Activated naive CD4-positive, alpha-beta T cell treated with Interleukin-2 at 50 U/mL for 16 hours (primary cell): ENCODE results near the gene TET2.

Experiments
- DNase-seq: peaks from one replicate; pipeline ENCODE4 v3.0.0-alpha.2; 2020

TET2 gene

GRCh38 chr4:105145156-105145902, 1.3 kb upstream of the TET2 start:
- DNase-seq, result no peak

- DNase-seq, result peak; percentile 48
Measured at GRCh38 chr4:105145903-105146275, 787 bp upstream of the TET2 start.

DNA sequence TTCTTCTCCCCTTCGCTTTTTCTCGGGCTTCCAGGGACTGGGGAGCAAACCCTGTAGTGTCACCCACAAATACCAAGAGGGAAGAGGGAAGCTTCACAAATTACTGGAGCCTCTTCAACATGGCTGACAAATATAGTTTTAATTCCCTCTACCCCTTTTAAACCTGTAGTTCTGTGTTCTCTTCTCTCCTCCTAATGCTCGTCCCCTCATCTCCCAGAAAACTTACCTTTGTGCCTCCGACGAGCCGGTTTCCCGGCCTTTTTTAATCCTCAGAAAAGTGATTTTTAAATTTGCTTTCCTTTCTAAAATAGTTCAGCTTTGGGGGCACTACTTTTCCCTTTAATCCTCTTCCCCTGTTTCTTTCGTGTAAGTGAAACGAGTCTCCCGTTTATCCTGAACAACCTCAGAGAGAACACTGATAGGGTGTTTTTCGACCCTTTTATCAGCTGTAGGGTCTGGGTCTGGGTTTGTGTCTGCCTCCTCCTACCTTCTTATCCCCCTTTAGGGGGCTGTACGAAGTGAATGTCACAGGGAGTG, 408 bp downstream of the TET2 start:
- no peak for DNase-seq

GRCh38 chr4:105147553-105148161, 981 bp downstream of the TET2 start:
- DNase-seq, result peak; percentile 29

GRCh38 chr4:105148356-105148755, 1.7 kb downstream of the TET2 start:
- DNase-seq, result no peak

DNA sequence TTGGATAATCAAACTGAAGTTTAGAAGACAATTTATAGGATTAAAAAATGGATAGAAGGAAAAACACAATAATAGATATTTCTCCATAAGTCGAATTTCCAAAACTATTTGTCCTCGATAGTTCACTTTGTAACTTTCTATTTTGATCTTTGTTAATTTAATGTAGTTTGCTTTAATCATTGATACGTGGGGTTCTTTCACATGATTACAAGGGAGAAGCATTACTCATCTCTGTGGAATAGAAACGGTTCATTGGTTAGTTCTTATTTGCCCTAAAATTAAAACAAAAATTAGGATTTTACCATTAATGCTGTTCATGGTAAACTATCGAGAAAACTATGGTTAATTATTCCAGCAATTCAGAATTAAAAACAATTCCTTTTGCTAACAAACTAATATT, 2.1 kb downstream of the TET2 start:
- no peak for DNase-seq

DNA sequence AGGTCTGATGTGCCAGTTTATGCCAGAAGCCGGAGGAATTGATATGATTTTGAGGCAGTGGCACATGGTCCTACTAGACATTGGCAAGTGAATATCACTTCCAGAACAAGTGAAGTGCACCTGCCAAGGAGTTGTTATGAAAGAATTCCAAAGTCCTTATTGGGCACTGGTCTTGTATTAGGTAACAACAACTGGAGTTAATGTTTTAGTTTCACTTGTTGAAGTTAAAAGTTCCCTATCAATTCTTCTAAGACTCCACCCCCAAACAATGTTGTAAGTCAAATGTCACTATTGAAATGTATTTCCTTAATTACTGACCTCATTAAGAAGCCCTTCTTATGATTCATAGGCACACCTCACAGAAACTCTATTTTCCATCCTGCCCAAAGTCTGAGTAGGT, 3.1 kb downstream of the TET2 start:
- DNase-seq, result no peak

- DNase-seq, result no peak
Measured at GRCh38 chr4:105150503-105150902, 3.8 kb downstream of the TET2 start.

DNA sequence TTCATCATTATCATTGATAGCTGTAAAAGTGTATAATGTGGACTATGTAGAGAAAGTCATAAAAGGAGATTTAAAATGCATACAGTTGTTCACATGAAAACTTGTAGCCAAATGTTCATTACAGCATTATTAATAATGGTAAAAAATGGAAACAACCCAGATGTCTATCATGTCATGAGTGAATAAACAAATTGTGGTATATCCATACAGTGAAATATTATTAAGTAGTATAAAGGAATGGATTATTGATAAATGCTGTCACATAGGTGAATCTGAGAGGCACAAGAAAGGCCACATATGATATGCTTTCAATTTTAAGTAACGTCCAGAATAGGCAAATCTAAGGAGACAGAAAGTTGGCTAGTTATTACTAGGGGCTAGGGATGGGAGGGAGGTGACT, 7.1 kb downstream of the TET2 start:
- DNase-seq, result no peak

- DNase-seq, result no peak
Measured at GRCh38 chr4:105154576-105154975, 7.9 kb downstream of the TET2 start.

DNA sequence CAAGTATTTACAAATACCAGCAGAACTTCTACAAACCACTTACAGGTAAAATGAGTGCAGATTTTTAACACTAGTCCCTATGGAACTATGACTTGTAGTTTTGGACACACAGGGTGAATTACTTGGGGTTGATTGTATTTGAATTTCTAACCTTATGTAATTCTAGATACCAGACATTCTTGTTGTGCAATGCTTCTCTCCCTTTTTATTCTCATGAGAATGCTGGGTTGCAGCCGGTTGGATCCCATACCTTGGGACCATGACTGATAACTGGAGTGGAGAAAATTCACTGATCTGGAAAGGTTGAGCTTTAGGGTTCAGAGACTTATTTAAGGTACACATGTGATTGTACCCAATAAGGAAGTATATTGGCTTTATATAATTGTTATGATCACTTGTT, 8.8 kb downstream of the TET2 start:
- no peak for DNase-seq

DNA sequence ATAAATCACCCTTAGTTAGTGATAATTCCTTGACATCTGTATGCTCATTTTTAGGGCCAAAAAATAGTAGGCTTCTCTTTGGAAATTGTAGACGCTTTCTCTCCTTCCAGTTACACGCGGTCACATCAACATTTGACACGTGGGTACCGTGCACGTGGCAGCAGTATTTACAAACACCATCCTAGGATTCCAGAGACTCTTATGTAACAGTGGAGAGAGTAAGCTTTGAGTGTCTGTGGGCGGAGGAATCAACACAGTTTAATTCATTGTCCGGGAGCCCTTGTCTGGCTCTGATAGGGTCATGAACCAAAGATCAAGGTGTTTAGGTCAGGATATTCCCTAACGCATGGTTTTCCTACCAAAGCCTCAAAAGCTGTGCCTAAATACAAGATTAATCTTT, 12.2 kb downstream of the TET2 start:
- no peak for DNase-seq

DNA sequence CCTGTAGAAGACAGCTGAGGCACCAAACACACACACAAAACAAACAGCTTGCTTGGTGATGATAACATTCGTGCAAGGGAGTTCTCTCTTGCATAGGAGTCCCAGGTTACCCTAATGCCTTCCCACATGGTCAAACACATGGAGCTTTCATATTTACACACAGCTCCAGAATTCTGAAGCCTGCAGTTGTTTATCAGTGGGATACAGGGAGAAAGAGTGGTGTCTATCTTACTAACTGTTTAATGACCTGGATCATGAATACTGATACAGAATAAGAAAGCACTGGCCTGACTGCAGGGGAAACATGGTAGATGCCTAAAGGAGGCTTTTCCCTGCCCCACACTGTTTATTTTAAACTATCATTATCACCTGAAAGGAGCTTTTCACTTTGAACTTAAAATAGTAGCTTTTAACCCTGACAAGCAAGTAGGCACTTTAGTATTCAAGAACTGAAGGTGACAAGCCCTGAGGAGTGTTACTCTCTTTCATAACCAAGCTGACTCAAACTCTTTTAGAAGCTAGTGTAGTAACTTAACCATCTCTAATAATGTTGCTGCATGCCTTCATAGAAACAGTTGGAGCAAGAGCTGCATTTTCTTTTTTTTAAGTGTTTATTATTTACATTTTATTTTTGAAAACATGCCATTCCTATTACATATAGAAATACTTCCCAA, 15.6 kb downstream of the TET2 start:
- DNase-seq, result no peak

DNA sequence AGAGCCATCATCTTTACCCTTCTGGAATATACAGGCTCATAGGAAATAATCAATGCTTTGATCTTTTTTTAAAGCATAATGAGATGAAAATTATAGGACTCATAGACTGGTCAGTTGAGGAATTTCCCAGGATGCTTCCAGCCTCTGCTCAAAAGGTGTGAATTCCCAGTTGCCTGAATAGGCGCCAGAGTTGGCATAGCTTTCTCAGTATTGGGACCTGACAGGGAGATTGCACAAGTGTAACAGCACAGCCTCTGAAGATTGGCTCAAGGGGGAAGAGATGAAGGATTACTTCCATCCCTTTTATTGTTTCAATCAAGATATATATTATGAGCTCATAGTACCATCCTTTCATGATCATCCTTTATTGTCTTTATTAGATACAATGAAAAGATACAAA, 17.9 kb downstream of the TET2 start:
- no peak for DNase-seq

- DNase-seq, result no peak
Measured at GRCh38 chr4:105166066-105166465, 19.4 kb downstream of the TET2 start.

DNA sequence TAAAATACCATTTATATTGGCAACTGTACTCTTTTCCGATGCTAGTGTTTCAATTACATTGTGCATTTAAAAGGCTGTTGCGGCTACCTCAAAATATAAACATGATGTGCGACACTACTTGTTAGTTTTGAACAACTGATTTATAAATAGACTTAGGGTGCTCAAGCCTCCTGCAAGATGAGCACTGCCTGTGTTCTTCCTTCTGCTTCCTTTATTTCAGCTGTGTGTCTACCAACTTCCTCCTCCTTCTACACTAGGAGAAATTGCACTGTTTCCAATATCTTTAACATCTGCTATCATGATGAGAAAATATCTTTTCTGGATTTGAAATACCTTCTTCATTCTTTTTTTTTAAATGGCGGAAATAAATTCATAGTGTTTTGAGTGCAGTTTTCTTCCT, 24.0 kb downstream of the TET2 start:
- DNase-seq, result no peak

GRCh38 chr4:105171912-105172311, 25.2 kb downstream of the TET2 start:
- DNase-seq, result no peak

DNA sequence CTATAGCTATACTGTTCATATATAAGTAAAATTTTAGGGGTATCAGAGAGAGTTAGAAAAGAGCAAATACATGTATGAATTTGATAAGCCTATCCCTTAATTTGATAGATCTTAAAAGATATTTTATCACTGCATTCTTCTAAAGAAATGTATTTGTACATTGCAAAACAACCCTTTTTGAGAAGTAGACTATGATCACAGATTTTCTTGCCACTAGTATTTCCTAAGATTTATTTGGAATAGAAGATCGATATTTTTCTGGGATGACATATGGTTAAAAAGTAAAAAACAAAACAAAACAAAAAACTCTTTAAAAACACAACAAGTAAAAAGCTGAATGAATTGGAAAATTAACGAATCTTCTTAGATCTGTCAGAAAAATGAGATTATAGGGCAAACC, 27.4 kb downstream of the TET2 start:
- no peak for DNase-seq

DNA sequence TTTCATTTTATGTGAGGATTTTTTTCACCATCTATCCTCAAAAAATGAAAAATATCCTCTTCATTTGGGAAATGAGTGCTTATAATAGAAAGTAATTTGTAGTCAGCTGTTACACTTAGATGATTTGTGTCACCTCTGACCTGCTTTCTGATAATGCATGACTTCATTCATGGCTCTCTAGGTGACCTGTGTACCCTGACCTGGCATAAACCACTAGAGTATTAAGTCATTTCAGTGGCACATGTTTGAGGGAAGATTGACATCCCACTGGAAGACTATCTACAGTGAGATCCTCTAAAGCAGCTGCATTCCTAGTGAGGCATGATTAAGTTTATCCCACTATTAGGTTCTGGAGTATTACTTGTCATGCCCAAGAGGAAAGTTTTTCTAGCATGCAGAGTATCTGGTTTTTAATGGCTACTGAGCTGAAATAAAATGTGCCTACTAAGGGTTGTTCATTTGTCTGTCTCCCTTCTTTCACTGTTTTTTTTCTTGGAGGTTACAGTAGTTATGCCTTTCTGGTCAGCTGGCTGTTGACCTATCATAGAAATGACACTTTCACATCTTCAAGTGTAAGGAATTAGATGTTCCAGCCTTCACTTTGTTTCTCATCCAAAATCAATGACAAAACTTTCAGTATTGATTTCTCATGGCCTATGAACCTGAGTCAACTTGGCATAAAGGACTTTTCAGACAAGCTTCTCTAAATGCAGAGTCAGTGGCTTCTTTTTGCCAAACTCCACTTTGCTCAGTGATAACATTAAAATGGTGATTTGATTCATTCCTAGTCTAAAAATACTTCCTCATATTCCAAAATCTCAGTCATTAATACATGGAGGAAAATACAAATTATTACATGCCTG, 33.1 kb downstream of the TET2 start:
- DNase-seq, result no peak

DNA sequence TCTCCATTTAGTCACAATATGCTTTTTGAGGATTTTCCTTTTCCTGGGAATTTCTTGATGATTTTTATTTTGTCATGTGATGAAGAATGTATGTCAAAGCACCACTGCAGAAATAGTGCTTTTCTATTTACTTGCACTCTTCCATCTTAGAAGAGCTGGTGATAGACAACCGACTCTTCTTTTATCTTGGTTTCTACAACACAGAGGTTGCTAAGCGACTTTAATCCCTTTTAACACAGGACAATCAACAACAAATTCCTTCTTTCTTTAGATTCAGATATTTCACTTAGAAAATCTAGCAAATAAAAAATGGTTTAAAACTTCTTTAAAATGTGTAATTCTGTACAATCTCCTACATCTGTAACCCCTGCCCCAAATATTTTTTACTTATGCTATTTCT, 34.6 kb downstream of the TET2 start:
- no peak for DNase-seq

- no peak for DNase-seq
Measured at GRCh38 chr4:105182211-105182610, 35.5 kb downstream of the TET2 start.

GRCh38 chr4:105184316-105184980, 37.8 kb downstream of the TET2 start:
- no peak for DNase-seq
